ENCODE measurements around the gene CAPG.

Gene CAPG

GRCh38 chr2:85433511-85434089, 23.4 kb upstream of the CAPG start:
- peak; percentile 88 for DNase-seq (ENCODE audit: low spot score)
- H3K27ac ChIP-seq = peak overlapping the region; percentile 68 to 76
- no peak for TF ChIP-seq CTCF (IDR thresholded peaks at IDR 0.05)
- no peak overlapping the region for H3K4me3 ChIP-seq

- TF ChIP-seq CTCF (IDR thresholded peaks at IDR 0.05) = no peak
- Histone ChIP-seq H3K4me3 (no peak overlapping the region), H3K27ac (no peak overlapping the region)
- no peak for DNase-seq (ENCODE audit: low spot score)
These were observed 21.5 kb upstream of the CAPG start for GRCh38 chr2:85431570-85432205.

GRCh38 chr2:85430752-85431569, 20.8 kb upstream of the CAPG start:
- no peak for DNase-seq (ENCODE audit: low spot score)
- no peak for TF ChIP-seq CTCF (IDR thresholded peaks at IDR 0.05)
- H3K27ac ChIP-seq = peak overlapping the region in 1 of 2 donors; percentile 2

GRCh38 chr2:85429924-85430289, 19.7 kb upstream of the CAPG start:
- TF ChIP-seq CTCF (IDR thresholded peaks at IDR 0.05) = no peak
- no peak overlapping the region for H3K27ac ChIP-seq
- no peak overlapping the region for H3K4me3 ChIP-seq
- DNase-seq (ENCODE audit: low spot score) = no peak

More at GRCh38 chr2:85430752-85431569, 20.8 kb upstream of the CAPG start:
- no peak overlapping the region for H3K4me3 ChIP-seq

- Histone ChIP-seq H3K27ac (no peak overlapping the region), H3K4me3 (no peak overlapping the region)
- no peak for DNase-seq (ENCODE audit: low spot score)
- no peak for TF ChIP-seq CTCF (IDR thresholded peaks at IDR 0.05)
These were observed 19.2 kb upstream of the CAPG start for GRCh38 chr2:85429213-85429923.

GRCh38 chr2:85428343-85428881, 18.2 kb upstream of the CAPG start:
- H3K4me3 ChIP-seq = no peak overlapping the region
- no peak for DNase-seq (ENCODE audit: low spot score)
- TF ChIP-seq CTCF (IDR thresholded peaks at IDR 0.05) = no peak
- H3K27ac ChIP-seq = no peak overlapping the region
